Stimulated activated CD4-positive, alpha-beta T cell treated with anti-CD3 and anti-CD28 coated beads, TNF-alpha, amount 100 ng/mL, for 4 hours (primary cell): ENCODE data around the gene CMC1.
A peak's percentile ranks its signal among the peaks of the same experiment; 100 is the strongest.

Source experiments
- DNase-seq, 3 experiments: peaks; one replicate each; pipeline ENCODE4 v3.0.0-alpha.2; 2020; ENCODE audit warnings: low read depth in 3 of 3

CMC1 gene

DNA sequence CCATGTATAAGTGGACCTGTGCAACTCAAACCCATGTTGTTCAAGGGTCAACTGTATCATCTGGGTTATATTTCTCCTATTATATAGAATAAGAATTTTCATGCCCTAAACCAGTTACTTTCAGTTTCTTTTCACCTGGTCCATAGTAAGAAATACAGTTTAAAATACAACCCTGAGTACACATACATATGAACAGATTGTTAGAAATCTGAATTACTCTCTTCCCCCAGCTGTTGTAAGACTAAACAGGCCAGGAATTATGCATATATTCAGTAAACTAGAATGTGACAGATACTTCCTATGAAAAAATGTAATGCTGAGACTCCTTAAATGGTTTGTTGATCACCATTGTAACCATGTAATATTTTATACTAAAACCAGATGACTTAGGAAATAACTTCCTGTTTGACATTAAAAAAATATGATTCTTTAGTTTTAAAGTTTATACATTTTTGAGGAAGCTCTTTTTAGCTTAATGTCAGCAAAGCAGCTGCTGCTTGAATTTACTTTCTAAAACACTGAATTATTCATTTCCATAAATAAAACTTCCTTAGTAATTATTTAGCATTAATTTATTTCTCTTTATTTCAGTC is 54.6 kb downstream of the CMC1 start:
- DNase-seq = no peak

DNA sequence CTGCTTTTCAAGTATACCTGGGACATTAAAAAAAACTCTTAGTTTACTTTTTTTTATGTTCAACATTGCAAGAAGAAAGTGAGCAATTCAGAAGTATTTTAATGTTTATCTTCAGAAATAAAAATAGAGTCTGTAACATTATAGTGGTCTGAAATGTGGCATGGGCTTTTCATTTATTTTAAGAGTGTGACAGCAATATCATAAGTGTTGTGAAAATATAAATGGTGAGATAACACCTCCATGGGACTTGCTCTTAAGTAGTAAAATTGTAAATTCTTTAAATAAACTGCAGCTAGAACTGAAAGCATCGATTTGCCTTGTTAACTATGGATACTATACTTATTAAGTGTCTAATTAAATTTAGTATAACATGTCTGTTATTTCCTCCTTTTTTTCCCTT is 58.3 kb downstream of the CMC1 start:
- DNase-seq = no peak

DNA sequence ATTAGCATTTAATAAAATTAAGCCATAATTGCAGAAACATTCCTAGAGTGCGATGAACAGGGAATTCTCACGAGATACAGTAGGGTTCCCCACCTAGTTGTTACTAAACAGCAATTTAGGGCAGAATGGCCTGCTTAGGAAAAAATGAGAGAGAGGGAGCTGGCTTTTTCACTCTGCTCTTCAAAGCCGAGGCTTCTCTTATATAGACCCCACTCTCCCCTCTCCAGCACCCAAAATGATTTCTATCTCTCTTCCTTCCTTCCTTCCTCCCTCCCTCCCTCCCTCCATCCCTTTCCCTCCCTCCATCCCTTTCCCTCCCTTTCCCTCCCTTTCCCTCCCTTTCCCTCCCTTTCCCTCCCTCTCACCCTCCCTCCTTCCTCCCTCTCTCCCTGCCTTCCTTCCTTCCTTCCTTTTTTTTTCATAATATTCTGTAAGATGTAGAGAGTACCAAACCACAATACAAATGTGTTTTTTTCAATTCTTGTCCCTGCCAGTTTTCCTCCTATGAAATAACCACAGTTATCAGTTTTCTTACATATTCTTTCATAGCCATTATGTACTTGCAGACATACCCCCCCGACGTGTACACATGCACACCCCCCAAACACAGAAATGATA is 59.0 kb downstream of the CMC1 start:
- no peak for DNase-seq

DNA sequence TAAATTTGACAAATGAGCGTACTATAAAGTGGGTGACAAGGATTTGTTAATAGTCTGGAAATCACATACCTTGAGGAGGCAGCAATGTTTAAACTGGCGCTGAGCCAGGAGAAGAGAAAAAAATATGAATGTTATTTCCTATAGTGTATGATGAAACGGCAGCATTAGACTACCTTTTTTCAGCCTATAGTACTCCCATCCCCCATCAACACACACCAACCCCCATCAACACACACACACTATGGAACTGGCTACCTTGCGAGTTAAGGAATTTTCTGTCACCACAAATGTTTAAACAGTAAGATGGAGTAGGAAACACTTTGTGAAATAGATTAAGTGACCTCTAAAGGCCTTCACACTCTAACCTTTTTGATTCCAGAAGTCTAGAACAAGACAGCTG is 60.3 kb downstream of the CMC1 start:
- no peak for DNase-seq

DNA sequence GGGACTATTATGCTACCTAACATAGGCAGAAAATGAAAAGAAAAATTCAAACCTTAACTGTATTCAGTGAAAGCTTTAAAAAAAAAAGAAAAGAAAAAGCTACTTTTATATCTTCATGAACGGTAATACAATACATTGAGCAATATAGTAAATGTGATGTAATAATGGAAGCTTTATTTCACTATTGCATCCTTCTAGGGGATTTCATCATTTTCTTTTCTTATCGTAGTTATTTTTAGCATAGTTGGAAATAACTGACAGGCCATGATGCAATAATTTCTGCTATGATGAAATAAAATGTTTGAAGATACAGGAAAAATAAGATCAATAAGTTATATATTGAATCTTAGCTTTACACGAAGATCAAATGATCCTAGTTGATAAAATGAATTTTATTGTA is 66.8 kb downstream of the CMC1 start:
- DNase-seq = no peak

DNA sequence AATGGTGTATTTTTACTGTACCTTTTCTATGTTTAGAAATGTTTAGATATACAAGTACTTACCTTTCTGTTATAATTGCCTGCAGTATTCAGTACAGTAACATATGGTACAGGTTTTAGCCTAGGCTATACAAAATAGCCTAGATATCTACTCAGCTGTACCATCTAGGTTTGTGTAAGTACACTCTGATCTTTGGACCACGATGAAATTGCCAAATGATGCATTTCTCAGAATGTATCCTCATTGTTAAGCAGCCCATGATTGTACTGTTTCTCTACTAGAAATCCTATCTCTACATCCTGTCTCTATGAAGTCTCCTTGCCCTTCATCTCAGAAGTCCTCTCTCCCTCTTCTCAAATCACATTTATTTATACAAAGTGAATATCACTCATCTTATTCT is 74.3 kb downstream of the CMC1 start:
- no peak for DNase-seq

DNA sequence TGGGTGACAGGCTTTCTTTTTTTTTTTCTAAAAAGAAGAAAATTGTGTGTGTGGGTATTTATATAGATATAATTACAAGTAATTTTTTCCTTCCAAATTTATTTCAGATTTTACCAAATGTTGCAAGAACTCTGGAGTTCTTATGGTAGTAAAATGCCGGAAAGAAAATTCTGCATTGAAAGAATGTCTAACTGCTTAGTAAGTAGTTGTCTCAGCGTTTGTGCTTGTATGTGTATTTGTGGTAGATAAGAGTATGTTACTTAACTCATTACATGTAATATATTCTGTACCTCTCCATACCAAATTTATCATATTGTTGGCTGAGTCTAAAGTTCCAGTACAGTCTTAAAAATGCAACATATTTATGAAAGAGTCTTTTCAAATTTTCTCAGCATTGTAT is 74.8 kb downstream of the CMC1 start:
- DNase-seq = no peak

DNA sequence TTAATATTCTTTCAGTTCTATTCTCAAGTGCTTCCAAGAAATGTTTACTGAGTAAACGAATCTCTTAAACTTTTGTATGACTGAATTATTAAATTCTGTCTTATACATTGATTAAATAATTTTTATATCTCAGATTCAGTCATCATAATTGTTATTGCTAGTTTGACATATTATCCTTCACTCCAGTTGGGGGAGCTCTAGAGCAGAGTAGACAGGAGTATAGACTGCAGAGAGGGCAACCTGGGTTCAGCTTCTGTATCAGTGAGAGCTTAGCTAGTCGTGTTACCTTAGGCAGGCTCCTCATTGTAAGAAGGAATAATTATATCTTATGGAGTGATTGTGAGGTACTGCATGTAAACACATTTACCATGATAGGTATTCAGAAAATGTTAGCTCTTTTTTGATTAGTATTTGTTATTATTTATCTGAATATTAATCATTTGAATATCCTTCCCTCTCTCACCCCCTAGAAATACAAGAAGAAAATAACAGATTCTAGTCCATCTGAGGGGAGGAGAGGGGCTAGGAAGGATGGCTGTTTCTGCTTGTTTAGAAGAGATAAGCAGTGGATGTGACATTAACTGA is 76.1 kb downstream of the CMC1 start:
- DNase-seq = peak in 1 of 3 experiments; percentile 5

DNA sequence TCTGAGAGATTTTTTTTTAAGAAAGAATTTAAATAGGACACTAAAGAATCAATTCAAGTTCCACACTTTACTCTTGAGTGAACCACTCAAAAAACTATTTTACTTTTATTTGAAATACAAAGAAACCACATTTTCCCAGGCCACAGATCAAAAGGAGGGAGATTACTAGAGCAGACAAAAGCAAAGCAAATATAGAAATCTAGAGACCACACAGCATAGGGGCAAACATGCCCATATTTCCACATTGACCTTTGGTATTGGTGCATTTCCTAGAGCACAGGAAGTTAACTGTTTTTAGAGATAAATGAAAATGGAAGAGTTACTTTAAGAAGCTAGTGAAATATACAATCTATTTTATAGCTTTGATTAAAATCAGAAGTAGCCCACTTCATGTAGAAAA is 79.6 kb downstream of the CMC1 start:
- no peak for DNase-seq

DNA sequence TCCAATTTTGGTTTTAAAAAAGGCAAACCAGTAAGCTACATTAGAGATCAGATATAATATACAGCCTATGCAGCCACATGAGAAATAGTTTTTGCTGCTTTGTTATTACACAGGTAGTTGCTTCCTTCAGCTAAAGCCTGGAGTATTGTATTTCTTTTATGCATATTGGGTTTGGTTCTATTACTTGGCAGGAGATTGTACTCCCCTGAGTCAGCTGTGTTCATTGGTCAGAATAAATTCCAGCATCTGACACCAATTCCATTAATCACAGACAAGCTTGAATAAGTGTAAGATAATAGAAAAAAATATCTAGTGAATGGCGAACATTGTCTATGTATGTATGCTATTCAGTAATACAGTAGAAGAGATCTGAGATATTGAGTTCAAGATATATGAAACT is 81.0 kb downstream of the CMC1 start:
- DNase-seq = no peak

DNA sequence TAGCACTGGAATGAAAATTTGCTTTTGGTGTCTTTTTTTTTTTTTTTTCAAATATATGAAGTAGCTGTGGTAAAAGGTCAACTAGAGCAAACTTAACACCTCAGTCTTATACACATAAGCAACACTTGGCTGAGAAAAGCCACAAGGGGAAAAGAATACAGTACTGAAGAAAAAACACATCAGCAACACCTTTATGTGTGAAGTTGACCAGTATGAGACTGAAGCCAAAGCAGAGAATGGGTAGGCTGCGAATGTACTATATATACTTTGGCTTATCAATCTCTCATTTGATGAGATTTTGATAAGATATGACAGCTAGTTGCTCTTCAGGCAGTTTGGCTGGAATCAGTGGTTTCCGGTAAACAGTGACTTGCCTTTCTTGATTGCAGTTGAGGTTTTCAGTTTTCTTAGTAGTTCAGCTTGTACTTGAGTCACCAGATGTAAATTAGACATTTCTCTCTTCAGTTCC is 85.1 kb downstream of the CMC1 start:
- no peak for DNase-seq

DNA sequence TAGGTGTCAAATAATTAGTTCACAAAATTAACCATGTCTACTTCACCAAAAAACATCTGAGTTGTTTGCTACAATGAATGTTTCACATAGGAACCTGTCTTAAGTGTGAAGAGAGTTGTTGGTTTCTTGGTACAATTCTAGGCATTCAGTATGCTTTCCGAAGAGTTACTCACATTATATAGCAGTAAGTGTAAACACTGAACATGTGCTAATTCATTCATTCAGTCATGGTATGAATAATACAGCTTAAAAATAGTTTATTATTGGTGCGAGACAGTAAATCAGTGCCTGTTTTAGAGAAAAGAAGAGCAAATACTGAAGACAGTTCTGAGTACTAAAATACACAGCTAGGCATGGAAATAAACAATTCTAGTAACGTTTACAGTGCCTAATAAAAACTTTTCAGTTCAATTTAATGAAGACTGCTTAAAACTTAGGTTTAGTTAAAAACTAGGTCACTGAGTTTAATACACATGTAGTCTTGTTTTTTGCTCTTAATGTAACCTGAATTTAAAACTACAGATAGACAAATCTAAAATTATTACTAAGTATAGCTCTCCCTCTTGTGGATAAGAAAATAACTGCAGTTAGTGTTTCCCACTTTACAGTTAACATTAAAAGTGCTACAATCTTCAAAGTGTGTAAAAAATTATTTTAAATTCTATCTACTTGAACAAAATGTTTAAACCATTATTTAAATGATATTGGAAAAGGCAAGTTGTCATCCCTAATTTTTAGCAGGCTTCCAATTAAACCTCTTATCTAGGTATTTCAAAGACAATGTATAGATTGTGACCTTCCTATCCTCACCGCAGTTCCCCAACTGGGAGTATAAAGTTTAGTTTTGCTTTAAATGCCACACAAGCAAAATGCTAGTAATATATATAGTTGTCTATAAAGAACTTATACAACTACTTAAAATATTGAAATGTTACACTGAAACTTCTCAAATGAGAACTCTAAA is 87.1 kb downstream of the CMC1 start:
- no peak for DNase-seq

DNA sequence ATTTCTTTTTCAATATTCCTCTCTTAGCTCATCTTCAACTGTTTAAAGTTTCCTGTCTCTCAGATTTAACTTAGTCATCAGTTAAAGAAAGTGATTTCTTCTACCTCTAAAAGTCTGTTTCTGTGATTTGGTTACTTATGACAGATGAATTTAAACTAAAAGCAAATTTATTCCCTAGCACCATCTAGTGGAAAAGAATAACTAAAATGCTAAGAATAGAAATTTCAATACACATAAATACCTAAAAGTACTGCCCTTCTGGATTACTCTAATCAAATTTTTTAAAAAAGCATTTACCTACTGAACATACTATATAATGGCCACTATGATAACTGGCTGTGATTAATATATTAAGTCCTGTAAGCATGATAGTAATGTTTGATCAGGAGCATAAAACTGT is 93.1 kb downstream of the CMC1 start:
- DNase-seq = no peak

DNA sequence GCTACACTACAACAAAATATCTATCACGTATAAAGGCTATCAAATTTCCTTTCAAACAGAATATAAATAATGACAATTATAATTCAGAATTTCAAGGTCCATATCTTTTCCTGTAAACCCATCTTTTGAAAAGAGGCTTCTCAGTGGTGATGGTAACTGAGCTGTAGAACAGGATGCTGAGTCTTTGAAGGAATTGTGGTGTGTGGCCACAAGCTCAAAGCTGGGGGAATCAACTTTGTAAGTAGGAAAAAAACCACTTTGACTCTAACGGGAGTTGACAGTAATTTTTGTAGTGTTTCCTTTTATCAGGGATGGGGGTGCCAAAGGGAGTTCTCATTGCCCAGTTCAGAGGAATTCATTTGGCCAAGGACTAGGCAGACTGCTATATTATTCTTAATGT is 93.8 kb downstream of the CMC1 start:
- DNase-seq = no peak

DNA sequence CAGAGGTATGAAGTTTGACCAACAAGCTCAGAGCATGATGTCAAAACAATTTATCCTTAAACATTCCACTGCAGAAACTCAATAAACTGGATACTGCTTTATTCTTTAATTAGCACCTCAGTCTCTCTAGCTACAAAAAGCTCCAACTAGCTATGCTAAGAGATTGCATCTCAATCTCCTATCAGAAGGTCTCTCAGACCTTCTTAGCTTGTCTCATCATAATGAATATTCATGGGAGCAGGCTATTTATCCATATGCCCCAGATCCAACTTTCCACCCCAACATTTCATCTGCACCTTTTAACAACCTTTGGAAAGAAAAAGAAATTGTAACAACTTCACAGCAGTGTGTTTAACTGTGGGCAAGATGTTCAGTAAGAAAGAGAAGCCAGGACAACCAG is 95.8 kb downstream of the CMC1 start:
- DNase-seq = no peak

DNA sequence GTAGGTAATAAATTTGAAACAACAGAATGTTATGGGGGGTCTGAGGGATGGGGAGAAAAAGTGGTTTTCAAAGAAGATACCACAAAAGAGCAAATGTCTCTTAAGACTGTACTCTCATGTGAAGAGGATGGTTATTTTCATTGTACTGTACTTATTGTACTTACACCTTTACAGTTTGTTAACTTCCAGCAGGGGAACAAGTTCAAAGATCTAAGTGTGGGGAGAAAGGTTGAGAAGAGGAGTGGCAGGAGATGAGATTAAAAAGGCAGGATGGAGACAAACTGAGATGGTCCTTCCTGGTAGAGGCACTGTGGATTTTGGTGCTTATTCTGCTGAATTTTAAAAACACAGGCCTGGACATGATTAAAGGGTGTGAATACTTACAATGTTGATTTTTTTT is 101.7 kb downstream of the CMC1 start:
- DNase-seq = no peak

DNA sequence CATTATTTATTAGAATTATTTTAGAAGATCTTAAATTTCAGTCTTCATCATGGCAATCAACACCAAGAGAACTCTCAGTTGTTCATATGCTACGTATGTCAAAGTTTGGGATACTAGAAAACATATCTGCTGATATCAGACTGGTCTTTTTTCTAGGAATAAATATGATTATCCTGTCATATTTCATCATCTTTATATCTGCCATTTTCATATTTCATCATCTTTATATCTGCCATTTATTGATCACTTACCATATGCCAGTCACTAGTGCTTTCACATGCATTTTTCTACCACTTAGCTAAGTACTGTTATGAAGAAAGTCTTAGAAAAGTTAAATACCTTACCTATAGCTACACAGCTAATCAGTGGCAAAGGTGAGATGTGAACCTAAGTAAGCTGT is 104.3 kb downstream of the CMC1 start:
- DNase-seq = no peak

DNA sequence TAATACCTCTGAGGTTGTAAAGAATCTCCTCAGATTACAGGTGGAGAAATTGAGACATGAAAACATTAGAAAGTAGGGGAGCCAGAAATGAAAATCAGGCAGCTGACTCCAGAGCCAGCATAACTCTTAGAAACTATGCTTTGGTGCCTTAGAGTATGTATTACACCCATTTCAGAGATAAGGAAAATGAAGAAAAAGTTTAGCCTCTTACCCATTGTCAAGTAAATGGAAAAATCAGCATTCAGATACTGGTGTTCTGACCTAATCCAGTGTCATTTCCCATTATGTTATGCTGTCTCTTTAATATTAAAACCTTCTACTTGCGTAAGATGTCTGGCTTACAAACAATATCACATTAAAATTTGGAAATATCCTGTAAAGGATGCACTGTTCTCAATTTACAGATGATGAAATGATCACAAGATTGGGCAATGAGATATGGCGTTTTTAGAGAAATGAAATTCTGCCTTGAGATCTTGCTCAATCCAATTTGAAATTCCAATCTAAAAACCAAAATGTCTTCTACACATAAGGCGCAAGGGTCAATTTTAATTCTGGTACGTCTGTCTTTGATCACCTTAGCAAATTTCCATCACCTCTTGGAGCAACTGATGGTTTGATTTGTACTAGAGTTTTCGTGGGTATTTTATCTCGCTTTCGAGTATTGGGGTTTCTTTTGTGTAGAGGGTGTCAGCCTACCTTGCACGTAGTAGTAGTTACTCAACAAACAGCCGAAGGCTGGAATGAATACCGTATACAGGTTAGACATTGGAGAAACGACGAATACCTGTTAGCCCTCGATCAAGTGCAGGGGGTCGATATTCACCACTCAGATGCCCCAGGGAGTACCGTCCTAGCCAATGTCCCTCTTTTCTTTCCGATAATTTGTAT is 106.2 kb downstream of the CMC1 start:
- no peak for DNase-seq

DNA sequence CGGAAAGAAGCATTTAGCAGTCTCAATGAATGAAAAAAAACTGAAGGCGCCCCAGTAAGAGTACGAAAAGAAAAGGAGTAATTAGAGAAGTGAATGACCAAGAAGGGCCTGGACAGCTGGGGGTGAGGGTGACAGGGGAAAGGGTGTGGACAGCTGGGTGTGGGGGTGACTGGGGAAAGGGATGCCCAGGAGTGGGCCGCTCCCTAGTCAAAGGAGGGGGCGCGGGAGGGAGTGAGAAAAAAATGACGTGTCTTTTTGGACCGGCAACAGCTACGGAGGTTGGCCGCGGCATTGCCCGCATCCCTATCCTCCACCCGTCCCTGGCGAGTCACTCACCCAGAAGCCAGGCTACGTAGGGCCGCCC is 106.8 kb downstream of the CMC1 start:
- DNase-seq = no peak

DNA sequence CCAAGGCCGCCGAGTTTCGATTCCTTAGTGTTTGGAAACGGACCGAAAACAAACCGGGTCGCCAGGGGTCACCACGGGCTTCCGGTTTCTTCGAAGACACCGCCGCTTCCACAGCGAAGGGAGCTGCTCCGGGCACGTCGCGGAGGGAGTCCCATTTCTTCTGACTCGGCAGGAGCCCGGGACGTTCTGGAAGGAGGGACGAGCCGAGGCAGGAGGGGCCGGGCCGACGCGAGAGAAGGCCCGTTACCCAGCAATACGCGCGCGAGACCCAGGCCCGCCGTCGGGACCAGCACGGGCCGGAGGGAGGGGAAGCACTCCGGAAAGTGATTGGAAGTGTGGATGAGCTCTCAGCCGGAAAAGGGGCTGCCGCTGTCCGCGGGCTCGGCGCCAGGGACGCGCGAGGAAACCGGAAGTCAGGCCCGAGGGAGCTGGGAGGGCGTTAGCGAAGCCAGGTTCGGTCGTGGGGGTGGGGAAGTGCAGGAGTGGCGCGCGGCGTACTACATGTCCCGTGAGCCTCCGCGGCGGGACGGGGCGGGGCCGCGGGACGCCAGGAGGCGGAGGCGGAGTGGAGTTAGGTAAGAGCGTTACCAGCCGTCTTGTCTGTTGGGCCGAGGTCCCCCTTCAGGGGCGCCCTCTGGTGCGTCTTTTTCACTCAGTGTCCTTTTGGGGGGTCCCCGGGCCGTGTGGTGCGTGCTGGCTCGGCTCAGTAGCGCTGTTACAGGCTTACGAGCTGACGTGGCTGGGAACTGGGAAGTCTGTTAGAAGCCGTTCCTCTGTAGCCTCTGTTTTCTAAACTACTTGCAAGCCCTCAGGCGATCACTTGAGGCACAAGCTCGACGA is 107.4 kb downstream of the CMC1 start, which contains the start of the genes AZI2 and ZCWPW2:
Gene AZI2 (minus strand): TSS at position 196 of the 840 bp plus-strand sequence. CDS start 8,207 bp downstream, outside the sequence.
Gene ZCWPW2 (plus strand): TSS at position 93 of the 840 bp plus-strand sequence. CDS start 64,348 bp downstream, outside the sequence.
- DNase-seq = peak; percentile 82 to 87 (median 86)
